SH-SY5Y (cell line): ENCODE data around the gene PRB2.

Experiments
- GATA2 ChIP-seq: IDR thresholded peaks from 2 replicates; pipeline ENCODE4 v1.6.1; 2011; ENCODE audit warnings: mild to moderate bottlenecking, low read depth, low read length
- GATA3 ChIP-seq: IDR thresholded peaks from 2 replicates; pipeline ENCODE4 v1.6.1; 2011; ENCODE audit warnings: low read depth, mild to moderate bottlenecking, low read length, moderate library complexity

DNA sequence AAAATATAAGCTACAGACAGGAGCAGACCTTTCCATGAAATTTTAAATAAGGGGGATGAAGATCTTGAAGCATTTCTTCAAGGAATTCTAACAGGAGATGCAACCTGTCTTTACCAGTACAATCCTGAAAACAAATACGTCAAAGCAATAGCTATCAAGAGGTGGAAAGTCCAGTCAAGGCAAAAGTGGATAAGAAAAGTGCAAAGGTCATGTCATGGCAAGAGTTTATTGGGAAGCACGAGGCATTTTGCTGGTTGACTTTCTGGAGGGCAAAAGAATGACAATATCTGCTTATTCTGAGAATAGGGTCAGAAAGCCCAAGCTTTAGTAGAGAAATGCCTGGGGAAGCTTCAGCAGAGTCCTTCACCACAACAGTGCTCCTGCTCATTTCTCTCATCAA is 50.9 kb downstream of the PRB2 start:
- TF ChIP-seq GATA2: no peak
- TF ChIP-seq GATA3: no peak
